Body of pancreas (tissue), 4 donors: ENCODE measurements around the gene CERS5.

Experiments
- POLR2A ChIP-seq, 3 donors: fragments of 450-650 bp; IDR thresholded peaks; one replicate each; pipeline ENCODE4 v1.6.1; 2016; ENCODE audit warnings: antibody characterized with exemption in 3 of 3, mild to moderate bottlenecking in 2 of 3
- TF ChIP-seq, protein P1 (sequence below), 7 experiments: fragments of 450-650 bp in 4 of 7; fragments of 200-600 bp in 3 of 7; sonication (generic) in 3 of 7; IDR thresholded peaks; one replicate each; pipeline ENCODE4 v1.5.1; 2016 to 2019; ENCODE audit warnings: antibody characterized with exemption in 7 of 7

DNA sequence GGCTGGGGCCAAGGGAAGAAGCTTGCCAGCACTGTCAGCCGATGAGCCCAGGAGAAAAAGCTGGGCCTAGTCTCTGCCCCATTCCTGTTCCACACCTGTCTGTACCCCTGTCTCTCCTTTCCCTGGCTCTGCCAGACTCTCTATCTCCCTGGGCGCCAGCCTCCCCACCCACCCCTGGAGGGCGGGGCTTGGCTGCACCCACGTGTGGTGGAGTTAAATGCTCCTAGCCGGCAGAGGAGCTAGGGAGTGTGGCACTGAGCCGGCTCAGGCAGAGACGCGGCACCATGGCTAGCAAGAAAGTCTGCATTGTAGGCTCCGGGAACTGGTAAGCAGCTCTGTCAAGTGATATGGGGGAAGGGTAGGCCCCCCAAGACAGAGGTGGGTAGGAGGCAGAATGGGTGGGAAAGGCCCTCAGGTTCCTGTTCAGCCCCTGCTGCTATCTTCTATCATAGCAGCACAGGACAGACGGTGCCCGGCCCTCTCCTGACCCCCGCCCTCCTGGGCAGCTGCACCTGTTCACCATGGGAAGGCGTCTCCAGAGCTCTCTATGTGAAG lies 63.3 kb downstream of the CERS5 start, which contains the start of gene GPD1:
- TF ChIP-seq, protein P1, sequence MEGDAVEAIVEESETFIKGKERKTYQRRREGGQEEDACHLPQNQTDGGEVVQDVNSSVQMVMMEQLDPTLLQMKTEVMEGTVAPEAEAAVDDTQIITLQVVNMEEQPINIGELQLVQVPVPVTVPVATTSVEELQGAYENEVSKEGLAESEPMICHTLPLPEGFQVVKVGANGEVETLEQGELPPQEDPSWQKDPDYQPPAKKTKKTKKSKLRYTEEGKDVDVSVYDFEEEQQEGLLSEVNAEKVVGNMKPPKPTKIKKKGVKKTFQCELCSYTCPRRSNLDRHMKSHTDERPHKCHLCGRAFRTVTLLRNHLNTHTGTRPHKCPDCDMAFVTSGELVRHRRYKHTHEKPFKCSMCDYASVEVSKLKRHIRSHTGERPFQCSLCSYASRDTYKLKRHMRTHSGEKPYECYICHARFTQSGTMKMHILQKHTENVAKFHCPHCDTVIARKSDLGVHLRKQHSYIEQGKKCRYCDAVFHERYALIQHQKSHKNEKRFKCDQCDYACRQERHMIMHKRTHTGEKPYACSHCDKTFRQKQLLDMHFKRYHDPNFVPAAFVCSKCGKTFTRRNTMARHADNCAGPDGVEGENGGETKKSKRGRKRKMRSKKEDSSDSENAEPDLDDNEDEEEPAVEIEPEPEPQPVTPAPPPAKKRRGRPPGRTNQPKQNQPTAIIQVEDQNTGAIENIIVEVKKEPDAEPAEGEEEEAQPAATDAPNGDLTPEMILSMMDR (IDR thresholded peaks at IDR 0.05), result peak in 3 of 7 experiments; percentile 16 to 34 (median 28)
- peak; percentile 14 to 60 (median 53) for TF ChIP-seq POLR2A (IDR thresholded peaks at IDR 0.05)
